GM12873 (cell line): ENCODE results near the gene RBFOX2.

ENCODE experiments used
- TF ChIP-seq, protein P1 (sequence below): IDR thresholded peaks from 2 replicates; pipeline ENCODE4 v1.5.1; 2012; ENCODE audit warnings: low read depth, mild to moderate bottlenecking, moderate library complexity, low read length, control low read depth; ENCODE audit not compliant: insufficient read depth; ENCODE audit errors: missing control alignments

The RBFOX2 gene

DNA sequence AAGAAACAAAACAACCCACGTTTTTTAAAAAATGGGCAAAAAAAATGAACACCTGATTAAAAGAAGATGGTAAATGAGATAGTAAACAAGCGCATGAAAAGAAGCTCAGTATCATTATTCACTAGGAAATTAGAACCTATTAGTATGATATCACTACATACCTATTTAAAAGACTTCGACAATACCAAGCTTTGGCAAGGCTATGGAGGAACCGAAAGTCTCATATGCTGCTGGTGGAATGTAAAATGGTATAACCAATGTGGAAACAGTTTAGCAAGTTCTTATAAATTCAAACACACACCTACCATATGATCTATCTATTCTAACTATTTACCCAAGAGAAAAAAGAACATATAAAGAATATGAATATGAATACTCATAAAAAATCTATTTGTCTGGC is 167.2 kb downstream of the RBFOX2 start:
- TF ChIP-seq, protein P1, sequence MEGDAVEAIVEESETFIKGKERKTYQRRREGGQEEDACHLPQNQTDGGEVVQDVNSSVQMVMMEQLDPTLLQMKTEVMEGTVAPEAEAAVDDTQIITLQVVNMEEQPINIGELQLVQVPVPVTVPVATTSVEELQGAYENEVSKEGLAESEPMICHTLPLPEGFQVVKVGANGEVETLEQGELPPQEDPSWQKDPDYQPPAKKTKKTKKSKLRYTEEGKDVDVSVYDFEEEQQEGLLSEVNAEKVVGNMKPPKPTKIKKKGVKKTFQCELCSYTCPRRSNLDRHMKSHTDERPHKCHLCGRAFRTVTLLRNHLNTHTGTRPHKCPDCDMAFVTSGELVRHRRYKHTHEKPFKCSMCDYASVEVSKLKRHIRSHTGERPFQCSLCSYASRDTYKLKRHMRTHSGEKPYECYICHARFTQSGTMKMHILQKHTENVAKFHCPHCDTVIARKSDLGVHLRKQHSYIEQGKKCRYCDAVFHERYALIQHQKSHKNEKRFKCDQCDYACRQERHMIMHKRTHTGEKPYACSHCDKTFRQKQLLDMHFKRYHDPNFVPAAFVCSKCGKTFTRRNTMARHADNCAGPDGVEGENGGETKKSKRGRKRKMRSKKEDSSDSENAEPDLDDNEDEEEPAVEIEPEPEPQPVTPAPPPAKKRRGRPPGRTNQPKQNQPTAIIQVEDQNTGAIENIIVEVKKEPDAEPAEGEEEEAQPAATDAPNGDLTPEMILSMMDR = no peak

DNA sequence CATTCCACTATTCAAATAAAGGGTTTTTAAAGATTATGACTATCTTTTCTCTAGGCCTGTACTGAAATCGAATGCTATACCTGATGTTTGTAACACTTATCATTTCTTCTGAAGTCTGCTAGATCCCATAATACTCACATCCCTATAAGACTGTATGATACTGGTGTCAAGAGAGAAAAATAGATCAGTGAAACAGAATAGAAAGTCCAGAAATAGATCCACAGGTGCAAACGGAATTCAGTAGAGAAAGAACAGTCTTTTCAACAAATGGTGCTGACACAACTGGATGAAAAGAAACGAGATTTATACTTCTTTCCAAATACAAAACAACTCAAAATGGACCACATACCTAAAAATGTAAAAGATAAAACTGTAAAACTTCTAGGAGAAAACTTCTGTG is 167.8 kb downstream of the RBFOX2 start:
- TF ChIP-seq, protein P1 = no peak

DNA sequence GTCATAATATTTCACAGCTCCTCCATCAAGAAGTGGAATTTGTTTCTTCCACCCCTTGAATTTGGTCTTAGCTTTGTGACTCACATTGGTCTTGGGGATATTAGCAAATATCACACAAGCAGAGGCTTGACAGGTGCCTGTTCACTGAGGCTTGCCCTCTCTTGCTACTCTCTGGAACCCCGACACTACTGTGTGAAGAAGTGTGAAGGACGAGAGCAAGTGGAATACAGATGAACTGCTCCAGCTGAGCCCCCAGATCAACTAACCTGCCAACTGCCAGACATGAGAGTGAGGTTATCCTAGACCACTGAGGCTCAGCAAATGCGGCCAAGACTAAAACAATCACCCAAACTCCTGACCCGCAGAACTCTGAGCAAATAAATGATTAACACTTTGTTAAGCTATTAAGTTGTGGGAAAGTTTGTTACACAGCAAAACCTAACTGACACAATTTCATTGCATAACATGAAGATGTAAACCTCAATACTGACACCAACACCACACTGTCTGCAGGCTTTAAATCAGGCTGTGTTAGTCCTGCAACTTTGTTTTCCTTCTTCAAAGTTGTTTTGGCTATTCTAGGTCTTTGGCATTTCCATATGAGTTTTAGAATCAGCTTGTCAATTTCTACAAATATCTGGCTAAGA is 168.4 kb downstream of the RBFOX2 start:
- TF ChIP-seq, protein P1 = no peak

DNA sequence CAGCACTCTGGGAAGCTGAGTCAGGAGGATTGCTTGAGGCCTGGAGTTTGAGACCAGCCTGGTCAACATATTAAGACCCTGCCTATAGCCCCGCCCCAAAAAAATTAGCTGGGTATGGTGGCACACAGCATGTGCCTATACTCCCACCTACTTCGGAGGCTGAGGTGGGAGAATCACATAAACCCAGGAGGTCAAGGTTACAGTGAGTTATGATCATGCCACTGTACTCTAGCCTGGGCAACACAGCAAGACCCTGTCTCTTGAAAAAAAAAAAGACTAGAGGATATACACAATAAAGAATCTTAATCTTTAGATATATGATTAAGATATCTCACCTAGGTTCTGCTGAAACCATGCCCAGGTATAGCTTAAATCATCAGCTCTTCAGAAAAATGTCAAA is 174.3 kb downstream of the RBFOX2 start:
- TF ChIP-seq, protein P1 = no peak

DNA sequence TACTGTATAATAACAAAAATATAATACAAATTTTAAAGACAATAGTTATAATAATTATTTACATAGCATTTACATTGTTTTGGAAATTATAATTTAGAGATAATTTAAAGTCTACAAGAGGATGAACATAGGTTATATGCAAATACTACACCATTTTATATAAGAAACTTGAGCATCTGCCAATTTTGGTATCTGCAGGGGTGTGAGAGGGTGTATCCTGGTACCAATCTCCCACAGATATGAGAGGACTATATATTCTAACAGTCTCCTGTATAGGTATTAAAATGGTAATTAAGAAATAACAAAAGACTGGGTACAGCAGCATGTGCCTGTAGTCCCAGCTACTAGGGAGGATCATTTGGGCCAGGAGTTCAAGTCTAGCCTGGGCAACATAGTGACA is 176.5 kb downstream of the RBFOX2 start:
- TF ChIP-seq, protein P1 = no peak

DNA sequence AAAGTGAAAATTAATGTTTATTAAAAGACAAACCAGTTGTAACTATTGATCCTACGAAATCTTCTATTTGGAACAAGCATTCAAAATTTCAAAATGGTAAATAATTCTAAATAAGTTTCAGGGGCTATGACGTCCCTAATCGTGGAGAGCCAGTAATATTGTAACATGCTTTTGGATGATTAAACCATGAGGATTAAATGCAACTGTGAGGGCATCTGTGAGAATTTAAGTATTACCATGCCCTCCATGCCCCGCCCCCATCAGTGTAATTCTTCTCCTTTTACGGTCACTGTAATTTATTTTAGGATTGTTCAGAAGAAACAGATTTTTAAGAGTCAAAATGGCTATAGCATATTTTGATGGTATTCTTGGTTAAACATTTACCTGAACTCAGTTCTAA is 177.8 kb downstream of the RBFOX2 start:
- TF ChIP-seq, protein P1 = no peak

DNA sequence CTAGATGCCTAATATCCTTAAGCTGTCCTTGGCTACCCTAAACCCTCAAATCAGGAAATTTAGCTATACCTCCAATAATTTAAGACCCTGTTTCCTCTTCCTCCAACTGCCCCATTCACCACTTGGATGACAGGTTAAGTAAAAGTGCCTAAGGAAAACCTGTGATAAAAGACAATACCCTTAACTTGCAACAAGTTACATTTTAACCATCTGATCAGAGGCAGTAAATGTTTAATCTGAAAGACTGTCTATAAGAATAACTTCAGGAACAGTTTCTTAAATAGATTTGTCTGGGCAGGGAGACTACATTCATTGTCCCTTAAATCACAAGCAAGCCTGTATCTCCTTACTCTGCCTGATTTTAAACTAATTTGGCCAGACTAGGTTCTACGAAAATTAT is 181.8 kb downstream of the RBFOX2 start:
- TF ChIP-seq, protein P1 = no peak
